Measurements from ENCODE around the gene RERE. TPM values are rescaled to one million over a fixed set of nuclear protein-coding genes. Genes with fewer than 3 reads are reported as not detected.

The RERE gene
- total RNA-seq, 2 donors from 2014 or later: 207 to 322 TPM

GRCh38 chr1:8523666-8524206 is 293.7 kb downstream of the RERE start:
- no peaks in the 10 kb centered on the region for H3K27me3 ChIP-seq (replicated peaks; ENCODE audit: insufficient read depth)
- 50% methylated on average over 5 of the region's 5 CpGs for WGBS
- intact Hi-C loops (cut with DNase I): no loop called here
- H3K27ac ChIP-seq: peak overlapping the region; percentile 14 to 33
- no peak overlapping the region for H3K4me3 ChIP-seq
- no peaks in the 10 kb centered on the region for H3K36me3 ChIP-seq
- no peaks in the 10 kb centered on the region for H3K9me3 ChIP-seq
- no peak for TF ChIP-seq POLR2A (IDR thresholded peaks at IDR 0.05)
- TF ChIP-seq CTCF (IDR thresholded peaks at IDR 0.05): no peak
- TF ChIP-seq POLR2AphosphoS5 (IDR thresholded peaks at IDR 0.05): no peak
- peaks cover 7% of the 10 kb centered on the region for H3K4me1 ChIP-seq (replicated peaks)
- no peak for DNase-seq (ENCODE audit: low spot score)

GRCh38 chr1:8520483-8520966 is 296.9 kb downstream of the RERE start:
- no peaks in the 10 kb centered on the region for H3K4me1 ChIP-seq (replicated peaks)
- WGBS: 49% methylated on average over 6 of the region's 6 CpGs

GRCh38 chr1:8519167-8519566 is 298.3 kb downstream of the RERE start:
- no peak overlapping the region for H3K27ac ChIP-seq
- intact Hi-C loops (cut with DNase I): no loop called here
- 96% methylated on average over 1 of the region's 1 CpG for WGBS
- H3K9me3 ChIP-seq: no peaks in the 10 kb centered on the region
- no peaks in the 10 kb centered on the region for H3K36me3 ChIP-seq
- H3K4me3 ChIP-seq: no peak overlapping the region
- TF ChIP-seq POLR2A (IDR thresholded peaks at IDR 0.05) (no peak), CTCF (IDR thresholded peaks at IDR 0.05) (no peak), POLR2AphosphoS5 (IDR thresholded peaks at IDR 0.05) (no peak)
- no peaks in the 10 kb centered on the region for H3K27me3 ChIP-seq (replicated peaks; ENCODE audit: insufficient read depth)
- DNase-seq (ENCODE audit: low spot score): no peak
- H3K4me1 ChIP-seq (replicated peaks): no peaks in the 10 kb centered on the region

More at GRCh38 chr1:8520483-8520966, 296.9 kb downstream of the RERE start:
- Histone ChIP-seq H3K36me3 (no peaks in the 10 kb centered on the region), H3K27me3 (replicated peaks; ENCODE audit: insufficient read depth) (no peaks in the 10 kb centered on the region), H3K9me3 (no peaks in the 10 kb centered on the region), H3K27ac (peak overlapping the region in 1 of 2 donors; percentile 13), H3K4me3 (no peak overlapping the region)
- no peak for DNase-seq (ENCODE audit: low spot score)
- intact Hi-C loops (cut with DNase I): no loop called here
- TF ChIP-seq POLR2AphosphoS5 (IDR thresholded peaks at IDR 0.05) (no peak), POLR2A (IDR thresholded peaks at IDR 0.05) (no peak), CTCF (IDR thresholded peaks at IDR 0.05) (no peak)

- Histone ChIP-seq H3K4me3 (no peak overlapping the region), H3K27ac (no peak overlapping the region), H3K4me1 (replicated peaks) (no peaks in the 10 kb centered on the region), H3K9me3 (no peaks in the 10 kb centered on the region), H3K36me3 (no peaks in the 10 kb centered on the region), H3K27me3 (replicated peaks; ENCODE audit: insufficient read depth) (no peaks in the 10 kb centered on the region)
- TF ChIP-seq POLR2AphosphoS5 (IDR thresholded peaks at IDR 0.05) (no peak), CTCF (IDR thresholded peaks at IDR 0.05) (no peak), POLR2A (IDR thresholded peaks at IDR 0.05) (no peak)
- 89% methylated on average over 3 of the region's 3 CpGs for WGBS
- intact Hi-C loops (cut with DNase I): no loop called here
- no peak for DNase-seq (ENCODE audit: low spot score)
Observed at GRCh38 chr1:8518490-8518801, 299.0 kb downstream of the RERE start.
